Astrocyte (in vitro differentiated cells and primary cell): ENCODE measurements around the gene CDRT15L2.

Experiments
- EZH2 ChIP-seq: IDR thresholded peaks from 2 replicates; pipeline ENCODE4 v1.6.1; 2012; ENCODE audit warnings: mild to moderate bottlenecking, low read length, inconsistent platforms; ENCODE audit not compliant: insufficient read depth
- TF ChIP-seq, protein P1 (sequence below): IDR thresholded peaks from 2 replicates; pipeline ENCODE4 v1.5.1; 2011; ENCODE audit warnings: low read depth, mild to moderate bottlenecking, inconsistent platforms, low read length, moderate library complexity; ENCODE audit not compliant: insufficient read depth

DNA sequence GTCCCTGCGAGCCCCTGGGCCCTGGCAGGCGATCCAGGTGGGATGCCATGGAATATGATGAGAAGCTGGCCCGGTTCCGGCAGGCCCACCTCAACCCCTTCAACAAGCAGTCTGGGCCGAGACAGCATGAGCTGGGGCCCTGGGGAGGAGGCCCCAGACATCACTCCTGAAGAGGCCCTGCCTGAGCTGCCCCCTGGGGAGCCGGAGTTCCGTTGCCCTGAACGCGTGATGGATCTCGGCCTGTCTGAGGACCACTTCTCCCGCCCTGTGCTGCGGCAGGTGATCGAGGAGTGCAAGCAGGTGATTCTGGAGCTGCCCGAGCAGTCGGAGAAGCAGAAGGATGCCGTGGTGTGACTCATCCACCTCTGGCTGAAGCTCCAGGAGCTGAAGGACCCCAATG lies 33.1 kb downstream of the CDRT15L2 start:
- TF ChIP-seq, protein P1, sequence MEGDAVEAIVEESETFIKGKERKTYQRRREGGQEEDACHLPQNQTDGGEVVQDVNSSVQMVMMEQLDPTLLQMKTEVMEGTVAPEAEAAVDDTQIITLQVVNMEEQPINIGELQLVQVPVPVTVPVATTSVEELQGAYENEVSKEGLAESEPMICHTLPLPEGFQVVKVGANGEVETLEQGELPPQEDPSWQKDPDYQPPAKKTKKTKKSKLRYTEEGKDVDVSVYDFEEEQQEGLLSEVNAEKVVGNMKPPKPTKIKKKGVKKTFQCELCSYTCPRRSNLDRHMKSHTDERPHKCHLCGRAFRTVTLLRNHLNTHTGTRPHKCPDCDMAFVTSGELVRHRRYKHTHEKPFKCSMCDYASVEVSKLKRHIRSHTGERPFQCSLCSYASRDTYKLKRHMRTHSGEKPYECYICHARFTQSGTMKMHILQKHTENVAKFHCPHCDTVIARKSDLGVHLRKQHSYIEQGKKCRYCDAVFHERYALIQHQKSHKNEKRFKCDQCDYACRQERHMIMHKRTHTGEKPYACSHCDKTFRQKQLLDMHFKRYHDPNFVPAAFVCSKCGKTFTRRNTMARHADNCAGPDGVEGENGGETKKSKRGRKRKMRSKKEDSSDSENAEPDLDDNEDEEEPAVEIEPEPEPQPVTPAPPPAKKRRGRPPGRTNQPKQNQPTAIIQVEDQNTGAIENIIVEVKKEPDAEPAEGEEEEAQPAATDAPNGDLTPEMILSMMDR, result no peak
- TF ChIP-seq EZH2, result no peak
